Chondrocyte (in vitro differentiated cells): Measurements from ENCODE around the gene BDH1. TPM values are rescaled to one million over a fixed set of nuclear protein-coding genes. Genes with fewer than 3 reads are reported as not detected.

ENCODE experiments used
- DNase-seq: peaks from one replicate; pipeline ENCODE4 v3.0.0; 2021; ENCODE audit warnings: mixed read lengths, low spot score
- H3K27ac Mint-ChIP-seq: one replicate; pipeline ENCODE4 v1.8.0; 2021; ENCODE audit warnings: mild to moderate bottlenecking, moderate library complexity, mixed read lengths; ENCODE audit not compliant: unreplicated experiment
- H3K27me3 Mint-ChIP-seq: 2 replicates; pipeline ENCODE4 v1.8.0; 2021; ENCODE audit warnings: low read depth, mixed read lengths
- H3K36me3 Mint-ChIP-seq: 2 replicates; pipeline ENCODE4 v1.8.0; 2021; ENCODE audit warnings: low read depth, mixed read lengths
- H3K4me1 Mint-ChIP-seq: 2 replicates; pipeline ENCODE4 v1.8.0; 2021; ENCODE audit warnings: low read depth, mild to moderate bottlenecking, mixed read lengths
- H3K4me3 Mint-ChIP-seq: one replicate; pipeline ENCODE4 v1.8.0; 2021; ENCODE audit warnings: mild to moderate bottlenecking, moderate library complexity, mixed read lengths; ENCODE audit not compliant: unreplicated experiment
- H3K9me3 Mint-ChIP-seq: 2 replicates; pipeline ENCODE4 v1.8.0; 2021; ENCODE audit warnings: low read depth, mixed read lengths
- CTCF ChIP-seq: fragments of 200-600 bp; sonication (generic); IDR thresholded peaks from 2 replicates; pipeline ENCODE4 v1.5.0; 2021; ENCODE audit warnings: antibody characterized with exemption, mild to moderate bottlenecking, moderate library complexity
- total RNA-seq: library from RNA; stranded (reverse); gene quantifications from 3 replicates; pipeline ENCODE4 v1.2.1, GENCODE V29; 2021

The BDH1 gene
- total RNA-seq, 1 donor from 2014 or later: 8.4 TPM

GRCh38 chr3:197559651-197560050 is 3.9 kb upstream of the BDH1 start:
- no peak for DNase-seq
- H3K4me1 Mint-ChIP-seq: no peaks in the 10 kb centered on the region
- no peak for TF ChIP-seq CTCF
- H3K27me3 Mint-ChIP-seq: peaks cover 9% of the 10 kb centered on the region
- H3K4me3 Mint-ChIP-seq: no peak overlapping the region
- H3K9me3 Mint-ChIP-seq: peaks cover 6% of the 10 kb centered on the region
- H3K27ac Mint-ChIP-seq: no peak overlapping the region
- peaks cover 3% of the 10 kb centered on the region for H3K36me3 Mint-ChIP-seq

GRCh38 chr3:197554562-197555280 is 1.0 kb downstream of the BDH1 start:
- peak; percentile 98 for DNase-seq
- H3K27me3 Mint-ChIP-seq: peaks cover 7% of the 10 kb centered on the region
- peaks cover 7% of the 10 kb centered on the region for H3K4me1 Mint-ChIP-seq
- H3K36me3 Mint-ChIP-seq: no peaks in the 10 kb centered on the region
- H3K9me3 Mint-ChIP-seq: no peaks in the 10 kb centered on the region
- peak overlapping the region; percentile 91 for H3K27ac Mint-ChIP-seq
- H3K4me3 Mint-ChIP-seq: peak overlapping the region; percentile 79
- TF ChIP-seq CTCF: peak; percentile 79

- no peaks in the 10 kb centered on the region for H3K9me3 Mint-ChIP-seq
- H3K4me1 Mint-ChIP-seq: peaks cover 7% of the 10 kb centered on the region
- peaks cover 7% of the 10 kb centered on the region for H3K27me3 Mint-ChIP-seq
- peak overlapping the region; percentile 91 for H3K27ac Mint-ChIP-seq
- H3K4me3 Mint-ChIP-seq: peak overlapping the region; percentile 79
- H3K36me3 Mint-ChIP-seq: no peaks in the 10 kb centered on the region
- no peak for TF ChIP-seq CTCF
- DNase-seq: no peak
Observed at GRCh38 chr3:197554196-197554561, 1.6 kb downstream of the BDH1 start.

- no peak for TF ChIP-seq CTCF
- H3K4me1 Mint-ChIP-seq: peaks cover 7% of the 10 kb centered on the region
- no peak overlapping the region for H3K27ac Mint-ChIP-seq
- H3K9me3 Mint-ChIP-seq: no peaks in the 10 kb centered on the region
- no peaks in the 10 kb centered on the region for H3K36me3 Mint-ChIP-seq
- no peak for DNase-seq
- H3K27me3 Mint-ChIP-seq: peaks cover 3% of the 10 kb centered on the region
- no peak overlapping the region for H3K4me3 Mint-ChIP-seq
Observed at GRCh38 chr3:197552198-197552597, 3.6 kb downstream of the BDH1 start.

- H3K4me1 Mint-ChIP-seq: peaks cover 7% of the 10 kb centered on the region
- no peak overlapping the region for H3K4me3 Mint-ChIP-seq
- DNase-seq: no peak
Observed at GRCh38 chr3:197550489-197550888, 5.3 kb downstream of the BDH1 start.

More at GRCh38 chr3:197550489-197550888, 5.3 kb downstream of the BDH1 start:
- Mint-ChIP-seq H3K36me3 (no peaks in the 10 kb centered on the region), H3K27me3 (no peaks in the 10 kb centered on the region), H3K27ac (no peak overlapping the region), H3K9me3 (no peaks in the 10 kb centered on the region)
- no peak for TF ChIP-seq CTCF
